Measurements from ENCODE around the gene PNMA1. TPM values are rescaled to one million over a fixed set of nuclear protein-coding genes. Genes with fewer than 3 reads are reported as not detected.

Gene PNMA1
- total RNA-seq, 1 experiment from 2014 or later, result 24.6 TPM

- no TSS peak for BruUV-seq (replicated peaks)
- Histone ChIP-seq H3K36me3 (ENCODE audit: control insufficient read depth in 1 of 2, insufficient read depth in 2 of 2, low read length in 2 of 2) (peaks cover 8 to 13% of the 10 kb centered on the region in 2 experiments; a peak in 3 of 4 replicates), H3K27ac (ENCODE audit: low read depth, low read length) (peak overlapping the region; percentile 84), H3K4me1 (ENCODE audit: control insufficient read depth in 1 of 2, insufficient read depth in 2 of 2, low read length in 2 of 2) (peaks cover 54 to 58% of the 10 kb centered on the region in 2 experiments), H3K79me2 (ENCODE audit: insufficient read depth, low read length) (peaks cover 61% of the 10 kb centered on the region), H3K27me3 (ENCODE audit: insufficient read depth, low read length) (no peaks in the 10 kb centered on the region), H3K4me3 (replicated peaks in 1 of 2; ENCODE audit: low read depth in 1 of 2, low read length in 2 of 2) (0 out of 4 replicates have a peak overlapping the region, but pooled peaks of 1 of the 2 experiments have one; percentile 52), H3K9me2 (ENCODE audit: insufficient read depth) (no peaks in the 10 kb centered on the region), H2AFZ (ENCODE audit: low read depth, low read length, poor library complexity, severe bottlenecking) (no peak overlapping the region), H3K9me3 (ENCODE audit: control insufficient read depth in 1 of 2, insufficient read depth in 1 of 2, low read depth in 1 of 2, low read length in 2 of 2) (no peaks in the 10 kb centered on the region), H3K9ac (ENCODE audit: low read length) (peak overlapping the region; percentile 64; the same call in 1 of the 2 replicates), H3K4me2 (ENCODE audit: low read length) (peak overlapping the region; percentile 89), H4K20me1 (ENCODE audit: insufficient read depth) (peaks cover 3% of the 10 kb centered on the region; the same call in 1 of the 2 replicates)
- POLR2A ChIA-PET, result no interaction called here
- TF ChIP-seq FOSL1 (IDR thresholded peaks at IDR 0.05; ENCODE audit: low read depth), result no peak
- TF ChIP-seq SIN3A (IDR thresholded peaks at IDR 0.05; ENCODE audit: low read depth), result no peak
- no peak for TF ChIP-seq REST (IDR thresholded peaks at IDR 0.05; ENCODE audit: low read depth)
- no peak for TF ChIP-seq MAX (IDR thresholded peaks at IDR 0.05)
- TF ChIP-seq CTCF (IDR thresholded peaks at IDR 0.05 in 2 of 3, conservative IDR thresholded peaks at IDR 0.05 in 1 of 3; ENCODE audit: borderline replicate concordance in 1 of 3, insufficient read depth in 1 of 3, low read depth in 2 of 3, low read length in 2 of 3), result no peak
- no peak for TF ChIP-seq CBX3 (IDR thresholded peaks at IDR 0.05; ENCODE audit: low read depth)
- TF ChIP-seq YY1 (IDR thresholded peaks at IDR 0.05; ENCODE audit: extremely low read depth, insufficient replicate concordance, low read depth, low read length), result no peak
- TF ChIP-seq SRF (IDR thresholded peaks at IDR 0.05; ENCODE audit: low read depth), result no peak
- no peak for TF ChIP-seq ATF3 (IDR thresholded peaks at IDR 0.05)
- no peak for TF ChIP-seq POLR2A (IDR thresholded peaks at IDR 0.05; ENCODE audit: borderline replicate concordance, extremely low read depth, insufficient read depth, insufficient read length)
- CTCF ChIA-PET, result interaction anchor here (1.1 to 2.5 kb wide), 3 partner anchors 11 to 111 kb away, joined by 5 to 13 read pairs (median 10); partner anchors contain the start of gene PTGR2
- RAD21 ChIA-PET (ENCODE audit: low non-redundant PET in 1 of 2, low total read pairs in 2 of 2, uncharacterized antibody in 2 of 2, unreplicated experiment in 2 of 2), result no interaction called here
- ATAC-seq, result no peak
- DNase-seq (ENCODE audit: low read depth, low spot score), result no peak
- intact Hi-C loops (cut with micrococcal nuclease), result no loop called here
Measured at GRCh38 chr14:73739899-73740617, 25.9 kb upstream of the PNMA1 start.

All from HCT116 (cell line).